WI38 (cell line): Measurements from ENCODE around the gene HS6ST3.

ENCODE experiments used
- H3K4me3 ChIP-seq: 2 replicates; pipeline ENCODE4 v1.5.1; 2011; ENCODE audit warnings: low read depth, mild to moderate bottlenecking, control low read depth, low read length
- TF ChIP-seq, protein P1 (sequence below): IDR thresholded peaks from 2 replicates; pipeline ENCODE4 v1.5.1; 2012; ENCODE audit warnings: low read depth, mild to moderate bottlenecking, control low read depth, low read length

Gene HS6ST3

DNA sequence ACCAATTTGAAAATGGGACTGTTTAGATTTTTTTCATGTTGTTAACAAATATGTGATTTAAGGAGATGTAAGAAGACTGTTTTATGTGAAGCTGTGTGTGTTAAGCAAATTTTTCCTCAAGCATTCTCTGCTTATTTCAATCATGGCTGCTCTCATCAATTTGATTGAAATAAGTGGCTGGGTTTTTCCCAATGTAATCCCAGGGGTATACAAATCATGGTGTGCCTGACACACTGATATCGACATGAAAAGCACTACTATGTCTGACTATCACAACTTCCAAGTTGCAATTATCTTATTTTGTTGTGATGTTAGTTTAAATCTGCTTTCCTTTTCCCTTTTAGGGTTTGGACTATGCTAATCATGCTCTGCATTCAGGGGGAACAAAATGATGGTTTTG is 283.7 kb downstream of the HS6ST3 start:
- H3K4me3 ChIP-seq, result no peak overlapping the region
- TF ChIP-seq, protein P1, sequence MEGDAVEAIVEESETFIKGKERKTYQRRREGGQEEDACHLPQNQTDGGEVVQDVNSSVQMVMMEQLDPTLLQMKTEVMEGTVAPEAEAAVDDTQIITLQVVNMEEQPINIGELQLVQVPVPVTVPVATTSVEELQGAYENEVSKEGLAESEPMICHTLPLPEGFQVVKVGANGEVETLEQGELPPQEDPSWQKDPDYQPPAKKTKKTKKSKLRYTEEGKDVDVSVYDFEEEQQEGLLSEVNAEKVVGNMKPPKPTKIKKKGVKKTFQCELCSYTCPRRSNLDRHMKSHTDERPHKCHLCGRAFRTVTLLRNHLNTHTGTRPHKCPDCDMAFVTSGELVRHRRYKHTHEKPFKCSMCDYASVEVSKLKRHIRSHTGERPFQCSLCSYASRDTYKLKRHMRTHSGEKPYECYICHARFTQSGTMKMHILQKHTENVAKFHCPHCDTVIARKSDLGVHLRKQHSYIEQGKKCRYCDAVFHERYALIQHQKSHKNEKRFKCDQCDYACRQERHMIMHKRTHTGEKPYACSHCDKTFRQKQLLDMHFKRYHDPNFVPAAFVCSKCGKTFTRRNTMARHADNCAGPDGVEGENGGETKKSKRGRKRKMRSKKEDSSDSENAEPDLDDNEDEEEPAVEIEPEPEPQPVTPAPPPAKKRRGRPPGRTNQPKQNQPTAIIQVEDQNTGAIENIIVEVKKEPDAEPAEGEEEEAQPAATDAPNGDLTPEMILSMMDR, result no peak

GRCh38 chr13:96377835-96378234 is 287.9 kb downstream of the HS6ST3 start:
- no peak overlapping the region for H3K4me3 ChIP-seq
- TF ChIP-seq, protein P1, result no peak

- TF ChIP-seq, protein P1, result no peak
Measured at GRCh38 chr13:96379967-96380366, 290.1 kb downstream of the HS6ST3 start.

DNA sequence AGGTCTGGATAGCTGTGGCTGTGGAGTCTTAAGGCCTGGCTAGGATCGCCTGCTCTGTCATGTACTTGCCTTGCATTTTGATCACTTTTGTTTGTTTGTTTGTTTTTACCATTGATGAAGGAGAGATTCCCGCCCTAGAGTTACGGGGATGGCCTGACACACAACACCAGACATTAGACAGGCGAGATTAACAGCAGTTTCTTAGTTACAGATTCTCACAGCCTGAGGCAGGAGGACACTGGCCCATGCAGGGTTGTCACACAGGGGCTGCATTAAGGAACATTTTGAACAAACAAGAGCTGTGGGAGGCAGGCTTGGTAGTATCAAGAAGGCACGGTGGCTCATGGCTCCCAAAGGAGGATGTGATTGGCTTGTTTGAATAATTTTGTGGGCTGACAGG is 291.8 kb downstream of the HS6ST3 start:
- no peak overlapping the region for H3K4me3 ChIP-seq
- TF ChIP-seq, protein P1, result no peak

More at GRCh38 chr13:96379967-96380366, 290.1 kb downstream of the HS6ST3 start:
- no peak overlapping the region for H3K4me3 ChIP-seq

- H3K4me3 ChIP-seq, result no peak overlapping the region
- TF ChIP-seq, protein P1, result no peak
Measured at GRCh38 chr13:96388598-96388997, 298.7 kb downstream of the HS6ST3 start.

- TF ChIP-seq, protein P1, result no peak
- H3K4me3 ChIP-seq, result no peak overlapping the region
Measured at GRCh38 chr13:96391606-96392005, 301.7 kb downstream of the HS6ST3 start.

DNA sequence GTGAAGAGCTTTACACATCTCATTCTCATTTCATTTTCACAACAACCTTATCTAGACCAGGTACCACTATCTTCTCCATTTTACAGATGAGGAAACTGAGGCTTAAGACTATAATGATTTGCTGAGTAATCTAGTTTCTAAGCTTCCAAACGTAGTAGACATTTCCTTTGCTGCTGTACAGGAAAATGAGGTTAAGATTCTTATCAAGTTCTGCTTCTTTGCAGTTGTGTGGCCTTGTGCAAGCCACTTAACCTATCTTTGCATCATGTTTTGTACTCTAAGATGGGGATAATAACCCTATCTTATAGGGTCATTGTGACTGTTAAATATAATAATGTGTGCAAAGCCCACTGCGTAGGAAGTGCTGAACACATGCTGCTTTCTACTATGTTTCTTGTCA is 307.9 kb downstream of the HS6ST3 start:
- H3K4me3 ChIP-seq, result no peak overlapping the region
- TF ChIP-seq, protein P1, result no peak
